ENCODE results near the gene OR52B6.
"Not testable (repeated sequence)": the region's sequence is repeated elsewhere in the genome, so short reads cannot be mapped to it uniquely, and the experiment has no call there.

The OR52B6 gene

DNA sequence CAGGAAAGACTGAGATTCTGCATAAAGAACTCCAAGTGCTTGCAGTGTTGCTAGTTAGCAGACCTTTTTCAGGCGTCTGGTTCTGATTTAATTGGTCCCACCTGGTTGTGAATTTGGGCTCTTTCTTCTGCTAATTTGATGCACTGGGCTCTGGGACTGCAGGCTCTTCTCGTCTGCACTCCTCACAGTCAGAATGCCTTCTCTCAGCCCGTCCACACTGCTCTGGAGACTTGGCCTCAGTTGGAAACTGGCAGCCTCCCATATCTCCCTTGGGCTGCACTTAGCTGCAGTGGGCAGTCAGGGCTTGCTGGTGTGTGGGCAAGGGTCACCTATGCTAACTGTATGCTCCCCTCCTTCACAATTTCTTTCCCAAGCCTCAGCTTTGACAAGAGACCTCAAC is 17.3 kb downstream of the OR52B6 start:
- DNase-seq, result peak; percentile 6

DNA sequence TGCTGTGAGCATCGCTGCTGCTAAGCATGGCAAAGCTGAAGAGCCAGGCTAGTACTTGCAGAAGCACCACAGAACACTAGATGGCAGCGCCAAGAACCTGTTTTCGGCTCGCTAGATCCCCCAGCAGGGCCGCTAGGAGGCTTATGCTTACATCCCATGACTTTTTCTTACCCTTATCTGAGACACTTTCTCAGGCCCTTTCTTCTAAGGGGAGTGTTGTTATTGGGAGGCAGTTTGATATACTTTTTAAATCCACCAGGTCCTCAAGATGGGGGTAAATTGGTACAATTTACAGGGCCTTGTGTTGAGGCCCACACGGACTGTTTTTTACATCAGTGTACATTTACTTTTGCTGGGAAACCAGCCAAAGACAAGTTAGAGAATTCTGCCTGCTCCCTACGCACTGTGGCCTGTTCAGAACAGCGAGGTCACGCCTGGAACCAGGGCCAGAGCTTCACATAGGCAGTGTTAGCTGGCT is 19.7 kb downstream of the OR52B6 start:
- DNase-seq, result peak; percentile 36

DNA sequence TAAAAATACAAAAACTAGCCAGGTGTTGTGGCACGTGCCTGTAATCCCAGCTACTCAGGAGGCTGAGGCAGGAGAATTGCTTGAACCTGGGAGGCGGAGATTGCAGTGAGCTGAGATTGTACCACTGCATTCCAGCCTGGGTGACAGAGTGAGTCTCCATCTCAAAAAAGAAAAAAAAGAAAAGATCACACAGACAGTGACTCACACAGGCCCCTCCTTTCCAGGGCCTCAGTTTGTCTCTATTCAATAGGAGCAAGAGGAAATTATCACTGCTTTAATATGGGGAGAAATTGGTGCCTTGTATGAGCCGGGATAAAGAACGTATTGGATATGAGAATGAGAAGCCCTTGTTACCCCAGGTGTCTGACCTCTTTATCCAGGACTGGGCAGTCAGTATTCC is 22.1 kb downstream of the OR52B6 start:
- DNase-seq, result not testable (repeated sequence)

DNA sequence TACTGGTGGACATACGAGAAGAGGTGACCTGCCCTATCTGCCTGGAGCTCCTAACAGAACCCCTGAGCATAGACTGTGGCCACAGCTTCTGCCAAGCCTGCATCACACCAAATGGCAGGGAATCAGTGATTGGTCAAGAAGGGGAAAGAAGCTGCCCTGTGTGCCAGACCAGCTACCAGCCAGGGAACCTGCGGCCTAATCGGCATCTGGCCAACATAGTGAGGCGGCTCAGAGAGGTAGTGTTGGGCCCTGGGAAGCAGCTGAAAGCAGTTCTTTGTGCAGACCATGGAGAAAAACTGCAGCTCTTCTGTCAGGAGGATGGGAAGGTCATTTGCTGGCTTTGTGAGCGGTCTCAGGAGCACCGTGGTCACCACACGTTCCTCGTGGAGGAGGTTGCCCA is 22.6 kb downstream of the OR52B6 start:
- DNase-seq, result no peak

DNA sequence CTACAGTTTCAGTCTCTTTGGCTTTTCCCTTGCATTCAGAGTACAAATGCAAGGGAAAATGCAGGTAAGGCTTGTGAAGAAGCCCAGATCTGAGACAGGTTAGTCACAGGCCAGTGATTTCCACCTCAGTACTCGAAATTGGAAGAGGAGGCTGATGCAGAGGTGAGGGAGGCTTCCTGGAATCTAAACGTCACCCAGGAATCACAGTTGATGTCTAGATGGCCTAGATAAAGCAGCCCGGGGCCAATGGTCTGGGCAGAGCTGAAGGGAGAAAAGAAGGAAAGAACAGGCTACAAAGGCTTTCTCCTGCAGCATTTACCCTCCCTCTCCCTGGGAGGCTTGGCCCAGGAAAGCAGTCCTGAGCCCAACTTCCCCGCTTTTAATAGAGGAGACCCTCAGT is 24.2 kb downstream of the OR52B6 start:
- no peak for DNase-seq

DNA sequence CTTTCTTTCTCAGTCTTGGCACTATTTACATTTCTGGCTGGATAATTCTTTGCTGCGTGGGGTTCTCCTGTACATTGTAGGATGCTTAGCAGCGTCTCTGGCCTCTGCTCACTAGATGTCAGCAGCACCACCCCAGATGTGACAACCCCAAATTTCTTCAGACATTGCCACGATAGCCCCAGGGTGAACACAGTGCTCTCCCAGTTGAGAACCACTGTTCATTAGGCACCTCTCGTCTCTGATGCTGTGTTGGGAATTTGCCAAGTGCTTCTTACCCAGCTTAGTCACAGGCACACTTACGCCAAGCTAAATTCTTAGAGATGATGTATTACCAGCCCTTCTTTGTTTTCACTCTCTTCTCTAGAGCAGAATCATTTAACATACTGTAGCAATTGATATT is 25.2 kb downstream of the OR52B6 start:
- DNase-seq, result no peak

DNA sequence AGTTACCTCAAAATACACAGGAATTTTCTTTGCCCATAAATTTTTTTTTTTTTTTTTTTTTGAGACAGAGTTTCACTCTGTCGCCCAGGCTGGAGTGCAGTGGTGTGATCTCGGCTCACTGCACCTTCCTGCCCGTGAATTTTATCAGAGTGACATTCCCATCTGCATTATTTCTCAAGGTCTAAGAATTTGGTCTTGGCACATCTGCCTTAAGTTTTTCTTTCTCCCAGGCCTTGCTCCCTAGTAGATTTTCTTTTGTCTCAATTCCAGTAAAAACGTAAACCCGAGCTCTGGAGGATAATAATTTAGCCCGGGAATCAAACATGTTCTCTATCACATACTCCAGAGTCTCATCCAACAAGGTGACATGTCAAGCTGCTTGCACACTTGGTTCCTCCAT is 28.1 kb downstream of the OR52B6 start:
- no peak for DNase-seq

DNA sequence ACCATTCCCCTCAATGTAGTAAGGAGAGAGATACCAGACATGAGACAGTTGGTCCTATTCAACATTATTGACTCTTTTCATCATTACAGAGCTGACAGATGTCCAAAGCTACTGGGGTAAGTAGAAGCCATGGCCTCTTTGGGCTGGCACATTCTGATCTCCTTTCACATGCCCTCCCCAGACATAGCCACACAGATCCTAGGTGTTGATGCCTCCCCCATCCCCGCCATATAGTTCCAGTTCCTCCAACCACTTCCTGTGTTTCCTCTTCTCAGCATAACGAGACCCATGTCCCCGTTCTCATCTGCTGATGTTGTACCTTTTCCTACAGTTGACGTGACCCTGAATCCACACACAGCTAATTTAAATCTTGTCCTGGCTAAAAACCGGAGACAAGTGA is 29.8 kb downstream of the OR52B6 start:
- no peak for DNase-seq

DNA sequence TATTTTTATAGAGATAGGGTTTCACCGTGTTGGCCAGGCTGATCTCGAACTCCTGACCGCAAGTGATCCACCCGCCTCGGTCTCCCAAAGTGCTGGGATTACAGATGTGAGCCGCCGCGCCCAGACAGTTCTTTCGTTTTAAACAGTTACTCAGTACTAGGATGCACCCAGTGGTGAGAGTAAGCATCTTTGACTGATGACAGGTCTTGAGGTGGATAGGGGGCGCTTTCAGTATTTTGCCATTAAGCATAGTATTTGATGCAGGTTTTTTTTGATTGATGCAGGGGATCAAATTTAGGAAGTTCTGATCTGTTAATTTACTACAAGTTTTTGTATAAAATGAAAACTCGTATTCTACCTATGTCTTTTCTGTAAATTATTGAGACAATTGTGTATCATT is 30.9 kb downstream of the OR52B6 start:
- no peak for DNase-seq

DNA sequence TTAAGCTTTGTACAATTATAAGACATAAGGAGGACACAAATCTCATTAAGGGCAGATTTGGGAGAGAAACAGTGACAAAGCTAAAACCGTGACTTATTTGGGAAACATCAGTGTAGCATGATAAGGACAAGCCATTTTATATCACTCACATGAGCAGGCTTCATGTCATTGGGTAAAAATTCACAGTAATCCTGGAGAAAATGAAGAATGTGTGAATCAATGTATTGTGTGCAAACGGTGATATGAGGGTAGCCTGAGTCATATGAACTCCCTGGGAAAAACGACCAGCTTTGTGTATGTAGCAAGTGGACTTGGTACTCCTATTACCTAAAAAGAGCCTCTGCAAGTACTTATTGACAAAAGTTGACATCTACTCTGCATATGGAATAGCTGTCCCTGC is 38.1 kb downstream of the OR52B6 start:
- DNase-seq, result no peak

DNA sequence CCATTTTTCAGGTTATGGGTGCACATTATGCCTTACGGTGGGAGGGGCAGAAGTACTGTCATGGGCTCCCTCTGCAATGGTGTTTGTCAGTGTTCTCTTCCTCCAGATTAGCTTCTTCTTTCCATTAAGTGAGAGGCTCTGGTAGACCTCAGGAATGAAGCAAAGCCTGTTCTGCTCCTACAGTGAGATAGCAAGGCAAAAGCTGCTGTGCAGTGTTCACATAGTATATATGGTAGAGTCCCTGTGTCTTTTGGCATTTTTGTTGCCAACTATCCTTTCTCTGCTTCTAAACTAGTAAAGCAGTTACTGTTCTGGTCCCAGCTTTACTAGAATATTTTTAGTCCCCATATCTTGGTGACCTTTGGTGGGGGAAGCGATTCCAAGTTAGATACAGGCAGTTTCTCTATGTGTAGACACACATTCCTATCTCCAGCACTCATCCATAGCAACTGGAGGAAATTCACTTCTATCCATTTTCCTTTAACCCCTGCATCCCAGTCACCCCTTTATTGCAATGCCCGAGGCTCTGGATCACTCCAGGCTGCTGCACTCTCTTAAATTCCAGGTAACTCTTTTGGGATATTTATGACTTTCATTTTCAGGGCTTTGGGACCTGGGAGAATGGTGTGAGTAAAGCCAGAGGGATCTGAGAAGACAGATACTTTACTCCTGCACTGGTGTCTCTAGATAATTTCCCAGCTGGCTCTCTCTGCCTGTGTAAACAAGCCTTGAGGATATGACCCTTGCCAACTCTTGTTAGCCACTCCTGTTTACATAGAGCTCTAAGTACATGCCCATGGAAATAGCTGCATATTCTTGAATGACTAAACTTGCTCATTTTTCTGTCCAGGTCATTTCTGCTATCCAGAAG is 40.2 kb downstream of the OR52B6 start:
- no peak for DNase-seq

DNA sequence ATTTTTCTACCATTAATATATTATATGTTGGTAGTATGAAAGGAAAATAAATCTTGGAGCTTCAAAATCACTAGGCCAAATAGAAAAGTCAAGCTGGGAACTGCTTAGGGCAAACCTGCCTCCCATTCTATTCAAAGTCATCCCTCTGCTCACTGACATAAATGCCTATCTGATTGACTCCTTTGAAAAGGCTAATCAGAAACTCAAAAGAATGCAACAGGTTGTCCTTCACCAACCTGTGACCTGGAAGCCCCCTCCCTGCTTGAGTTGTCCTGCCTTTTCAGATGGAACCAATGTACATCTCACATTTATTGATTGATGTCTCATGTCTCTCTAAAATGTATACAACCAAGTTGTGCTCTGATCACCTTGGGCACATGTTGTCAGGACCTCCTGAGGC is 40.9 kb downstream of the OR52B6 start:
- DNase-seq, result no peak

DNA sequence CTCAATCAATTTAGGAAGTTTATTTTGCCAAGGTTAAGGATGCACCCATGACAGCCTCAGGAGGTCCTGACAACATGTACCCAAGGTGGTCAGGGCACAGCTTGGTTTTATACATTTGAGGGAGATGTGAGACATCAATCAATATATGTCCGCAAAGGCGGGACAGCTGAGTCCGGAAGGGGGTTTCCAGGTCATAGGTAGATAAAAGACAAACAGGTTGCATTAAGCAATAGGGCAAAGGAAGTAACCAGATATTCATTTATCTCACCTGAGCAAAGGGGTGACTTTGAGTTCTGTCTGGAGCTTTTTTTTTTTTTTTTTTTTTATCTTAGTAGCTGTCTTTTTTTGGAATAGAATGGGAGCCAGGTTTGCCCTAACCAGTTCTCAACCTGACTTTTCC is 42.1 kb downstream of the OR52B6 start:
- no peak for DNase-seq

DNA sequence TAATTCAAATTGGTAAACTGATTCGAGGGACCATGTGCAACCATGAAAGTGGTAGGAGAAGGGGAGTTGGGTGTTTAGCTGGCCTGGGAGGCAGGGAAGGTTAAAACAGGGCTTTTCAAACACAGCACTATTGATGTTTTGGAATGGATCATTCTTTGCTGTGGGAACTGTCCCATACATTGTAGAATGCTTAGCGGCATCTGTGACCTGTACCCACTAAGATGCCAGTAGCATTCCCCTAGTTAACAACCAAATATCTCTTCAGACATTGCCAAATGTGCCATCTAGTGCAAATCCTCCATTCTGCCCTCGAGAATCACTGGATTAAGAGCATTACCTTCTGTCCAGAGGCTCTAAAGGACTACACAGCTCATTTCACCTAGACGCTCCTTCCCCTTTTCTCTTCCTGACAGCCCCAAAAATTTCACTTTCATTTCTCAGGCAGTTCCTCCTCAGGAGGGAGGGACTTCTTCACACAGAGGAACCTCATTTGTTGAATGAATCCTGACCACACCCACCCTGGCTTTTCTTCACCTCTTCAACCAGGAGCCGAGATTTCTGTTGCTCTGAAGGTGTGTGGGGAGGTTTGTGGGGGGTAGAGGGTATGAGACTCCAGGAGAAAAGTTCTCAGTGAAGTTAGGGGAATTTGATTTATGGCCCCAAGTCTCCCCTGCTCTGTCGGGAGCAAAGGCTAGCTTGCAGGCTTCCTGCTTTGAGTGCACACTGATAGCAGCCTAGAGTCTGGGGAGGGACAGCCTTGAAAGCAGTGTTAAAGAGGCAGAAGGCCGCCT is 44.0 kb downstream of the OR52B6 start, which contains the start of gene TRIM34:
TSS of gene TRIM34 (plus strand) at position 513 of the 791 bp plus-strand sequence. CDS start 7,331 bp downstream, outside the sequence.
- peak; percentile 27 for DNase-seq

DNA sequence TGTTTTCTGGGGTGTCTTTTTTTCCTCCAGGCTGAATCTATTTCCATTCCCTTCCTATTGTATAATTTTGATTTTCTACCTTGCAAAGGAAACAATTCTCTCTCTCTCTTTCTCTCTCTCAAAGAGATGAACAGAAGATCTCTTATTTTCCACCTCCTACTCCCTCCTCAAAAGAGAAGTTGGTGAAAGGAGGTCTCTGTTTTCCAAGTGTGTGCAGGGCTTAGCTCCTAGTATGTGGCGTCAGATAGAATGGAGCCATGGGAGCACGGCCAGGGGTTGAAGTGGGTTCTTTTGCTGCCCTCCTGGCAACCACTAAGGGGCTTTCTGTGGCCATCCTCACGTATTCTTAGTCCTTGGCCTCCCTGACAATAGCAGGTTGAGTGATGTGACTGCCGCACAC is 44.6 kb downstream of the OR52B6 start:
- DNase-seq, result no peak

DNA sequence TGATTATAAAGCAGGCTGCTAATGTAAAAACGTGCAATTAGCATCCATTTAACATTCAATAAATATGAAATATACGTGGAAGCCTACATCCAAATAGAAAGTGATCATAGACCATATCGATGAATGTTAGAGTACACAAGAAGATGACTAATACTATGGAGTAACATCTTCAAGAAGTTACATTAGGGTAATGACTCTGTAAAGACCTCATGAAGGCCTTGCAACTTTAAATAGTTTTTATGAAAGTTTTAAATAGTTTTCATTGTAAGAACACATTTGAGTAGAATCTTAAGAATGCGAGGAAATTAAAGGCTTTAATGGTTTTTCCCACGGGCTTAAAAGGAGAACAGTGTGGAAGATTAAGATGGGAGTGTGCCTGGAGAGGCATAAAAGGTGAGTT is 45.5 kb downstream of the OR52B6 start:
- no peak for DNase-seq

DNA sequence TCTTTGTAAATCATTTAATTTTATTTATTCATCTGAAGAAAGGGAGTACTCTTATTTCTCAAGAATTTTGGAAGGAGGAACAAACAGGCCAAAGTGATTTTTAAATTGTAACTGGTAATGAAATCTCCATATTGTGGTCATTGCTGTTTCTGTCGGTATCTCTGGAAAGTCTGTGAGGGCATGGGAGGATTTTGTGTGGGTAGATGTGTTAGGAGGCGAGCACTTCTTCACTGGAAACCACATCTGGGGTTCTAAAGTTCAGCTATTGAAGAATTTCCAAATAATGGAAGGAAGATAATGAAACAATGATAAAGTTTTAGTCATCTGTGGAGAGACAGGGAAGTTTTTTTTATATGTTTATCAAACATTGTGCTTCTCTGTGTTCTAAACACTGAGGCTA is 50.7 kb downstream of the OR52B6 start:
- DNase-seq, result no peak
